ENCODE measurements around the gene ZC3H4.

DNA sequence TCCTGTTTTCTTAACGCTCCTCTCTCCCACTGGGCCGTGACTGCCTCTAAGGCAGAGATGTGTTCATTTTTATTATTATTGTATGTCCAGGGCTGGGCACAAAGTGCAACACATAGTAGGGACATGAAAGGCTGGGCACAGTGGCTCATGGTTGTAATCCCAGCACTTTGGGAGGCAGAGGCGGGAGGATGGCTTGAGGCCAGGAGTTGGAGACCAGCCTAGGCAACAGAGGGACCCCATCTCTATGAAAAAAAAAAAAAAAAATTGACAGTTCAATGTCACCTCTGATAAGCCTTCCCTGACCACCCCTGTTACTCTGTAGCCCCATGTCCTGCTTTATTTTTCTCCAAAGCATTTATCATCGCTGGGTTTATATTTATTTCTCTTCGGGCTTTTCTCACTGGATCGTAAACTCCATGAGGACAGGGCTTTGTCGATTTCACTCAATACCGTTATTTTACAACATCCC lies 16.6 kb upstream of the ZC3H4 start:
- no peak for TF ChIP-seq POLR2A (IDR thresholded peaks at IDR 0.05; ENCODE audit: low read depth, low read length)
- TF ChIP-seq TAF1 (IDR thresholded peaks at IDR 0.05; ENCODE audit: borderline replicate concordance, low read depth, low read length), result no peak
- TF ChIP-seq POLR2AphosphoS5 (IDR thresholded peaks at IDR 0.05; ENCODE audit: low read depth, low read length), result no peak
